Measurements from ENCODE around the gene C5orf15.

DNA sequence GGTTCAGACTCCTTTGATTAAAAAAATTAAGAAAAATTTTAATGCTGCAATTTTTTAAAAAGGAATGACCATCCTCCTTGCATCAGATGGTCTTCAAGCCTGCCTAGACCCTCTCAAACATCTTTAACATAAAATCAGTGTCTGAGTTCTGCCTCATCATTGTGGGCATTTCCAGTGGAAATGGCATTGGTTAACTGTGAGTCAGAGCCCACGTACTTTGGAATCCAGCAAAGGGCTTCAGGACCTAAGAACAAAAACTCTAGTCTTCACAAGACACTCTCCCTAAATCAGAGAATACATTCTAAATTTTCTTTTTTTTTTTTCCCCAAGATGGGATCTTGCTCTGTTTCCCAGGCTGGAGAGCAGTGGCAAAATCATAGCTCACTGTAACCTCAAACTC is 9.4 kb upstream of the C5orf15 start:
- TF ChIP-seq, protein P1, sequence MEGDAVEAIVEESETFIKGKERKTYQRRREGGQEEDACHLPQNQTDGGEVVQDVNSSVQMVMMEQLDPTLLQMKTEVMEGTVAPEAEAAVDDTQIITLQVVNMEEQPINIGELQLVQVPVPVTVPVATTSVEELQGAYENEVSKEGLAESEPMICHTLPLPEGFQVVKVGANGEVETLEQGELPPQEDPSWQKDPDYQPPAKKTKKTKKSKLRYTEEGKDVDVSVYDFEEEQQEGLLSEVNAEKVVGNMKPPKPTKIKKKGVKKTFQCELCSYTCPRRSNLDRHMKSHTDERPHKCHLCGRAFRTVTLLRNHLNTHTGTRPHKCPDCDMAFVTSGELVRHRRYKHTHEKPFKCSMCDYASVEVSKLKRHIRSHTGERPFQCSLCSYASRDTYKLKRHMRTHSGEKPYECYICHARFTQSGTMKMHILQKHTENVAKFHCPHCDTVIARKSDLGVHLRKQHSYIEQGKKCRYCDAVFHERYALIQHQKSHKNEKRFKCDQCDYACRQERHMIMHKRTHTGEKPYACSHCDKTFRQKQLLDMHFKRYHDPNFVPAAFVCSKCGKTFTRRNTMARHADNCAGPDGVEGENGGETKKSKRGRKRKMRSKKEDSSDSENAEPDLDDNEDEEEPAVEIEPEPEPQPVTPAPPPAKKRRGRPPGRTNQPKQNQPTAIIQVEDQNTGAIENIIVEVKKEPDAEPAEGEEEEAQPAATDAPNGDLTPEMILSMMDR (IDR thresholded peaks at IDR 0.05; ENCODE audit: low read length), result no peak
- TF ChIP-seq EZH2 (IDR thresholded peaks at IDR 0.05; ENCODE audit: borderline replicate concordance, low read length), result no peak

Measured in OCI-LY1 (cell line).